ENCODE measurements around the gene F10.

- TF ChIP-seq POLR2AphosphoS5 (IDR thresholded peaks at IDR 0.05; ENCODE audit: low read depth, low read length): no peak
- TF ChIP-seq GABPA (IDR thresholded peaks at IDR 0.05; ENCODE audit: low read depth): no peak
- no peak for TF ChIP-seq CTCF (IDR thresholded peaks at IDR 0.05)
- no peak for TF ChIP-seq FOSL2 (IDR thresholded peaks at IDR 0.05; ENCODE audit: borderline replicate concordance, low read depth)
- no peak for TF ChIP-seq EZH2phosphoT487 (IDR thresholded peaks at IDR 0.05; ENCODE audit: borderline replicate concordance, low read depth)
- no peak for TF ChIP-seq RAD21 (IDR thresholded peaks at IDR 0.05; ENCODE audit: low read length)
- TF ChIP-seq REST (IDR thresholded peaks at IDR 0.05; ENCODE audit: low read depth, low read length): no peak
- no peak for TF ChIP-seq CHD2 (IDR thresholded peaks at IDR 0.05; ENCODE audit: low read length, partially characterized antibody)
- no peak for TF ChIP-seq YY1 (IDR thresholded peaks at IDR 0.05; ENCODE audit: low read depth)
- TF ChIP-seq SMC3 (IDR thresholded peaks at IDR 0.05; ENCODE audit: low read depth, low read length): no peak
These were observed 30.5 kb upstream of the F10 start for GRCh38 chr13:113091891-113092775.
